ENCODE measurements around the gene AK5.
A peak's percentile ranks its signal among the peaks of the same experiment; 100 is the strongest.

AK5 gene

DNA sequence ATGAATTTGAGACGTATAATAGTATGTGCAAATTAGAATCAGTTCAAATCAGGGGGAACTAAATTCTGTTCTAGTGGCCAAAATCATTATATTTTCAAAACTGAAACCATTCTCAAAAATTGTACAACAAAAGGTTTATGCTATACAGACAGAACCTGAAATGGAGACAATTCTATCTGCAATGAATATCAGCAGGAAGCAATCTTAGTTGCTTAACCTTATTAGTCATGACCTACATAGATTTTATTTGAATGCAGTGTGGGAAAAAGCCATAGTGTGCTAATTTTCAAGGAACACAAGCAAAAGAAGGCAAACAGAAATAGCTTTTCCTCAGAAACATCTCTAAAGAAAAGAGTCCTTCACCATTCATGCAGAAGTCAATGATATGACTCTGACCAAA, 6.5 kb downstream of the AK5 start:
- DNase-seq (ENCODE audit: low spot score) = no peak
- H3K27ac ChIP-seq (ENCODE audit: poor library complexity, severe bottlenecking) = no peak overlapping the region
- H3K9me3 ChIP-seq (ENCODE audit: severe bottlenecking) = no peaks in the 10 kb centered on the region
- ATAC-seq (ENCODE audit: low read depth) = 0 out of 3 replicates have a peak, but pooled peaks have one; percentile 38
- TF ChIP-seq CTCF (IDR thresholded peaks at IDR 0.05; ENCODE audit: poor library complexity, severe bottlenecking) = no peak
- H3K36me3 ChIP-seq (ENCODE audit: low read depth) = no peaks in the 10 kb centered on the region
- no peak overlapping the region for H3K4me3 ChIP-seq (ENCODE audit: severe bottlenecking)
- H3K4me1 ChIP-seq (ENCODE audit: insufficient read depth, poor library complexity, severe bottlenecking) = no peaks in the 10 kb centered on the region
- H3K27me3 ChIP-seq (ENCODE audit: insufficient read depth, poor library complexity, severe bottlenecking) = peaks cover 17% of the 10 kb centered on the region

DNA sequence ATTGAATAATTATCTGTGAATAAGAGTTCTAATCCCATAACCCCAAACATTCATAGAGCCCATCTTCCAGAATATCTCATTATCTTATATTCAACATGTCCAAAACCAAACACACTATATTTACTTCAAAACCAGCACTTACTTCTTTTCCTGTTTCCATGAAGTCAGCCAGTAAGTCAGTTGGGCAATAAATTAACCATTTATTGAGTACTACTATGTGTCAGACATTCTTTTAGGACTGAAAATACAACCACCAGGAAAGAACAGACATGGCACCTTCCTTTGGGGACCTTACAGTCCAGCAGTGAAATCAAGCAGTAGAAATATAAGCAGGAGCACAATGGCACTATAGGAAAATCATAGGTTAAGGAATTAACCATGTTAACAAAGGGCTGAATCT, 8.8 kb downstream of the AK5 start:
- ATAC-seq (ENCODE audit: low read depth) = no peak
- H3K4me3 ChIP-seq (ENCODE audit: severe bottlenecking) = no peak overlapping the region

DNA sequence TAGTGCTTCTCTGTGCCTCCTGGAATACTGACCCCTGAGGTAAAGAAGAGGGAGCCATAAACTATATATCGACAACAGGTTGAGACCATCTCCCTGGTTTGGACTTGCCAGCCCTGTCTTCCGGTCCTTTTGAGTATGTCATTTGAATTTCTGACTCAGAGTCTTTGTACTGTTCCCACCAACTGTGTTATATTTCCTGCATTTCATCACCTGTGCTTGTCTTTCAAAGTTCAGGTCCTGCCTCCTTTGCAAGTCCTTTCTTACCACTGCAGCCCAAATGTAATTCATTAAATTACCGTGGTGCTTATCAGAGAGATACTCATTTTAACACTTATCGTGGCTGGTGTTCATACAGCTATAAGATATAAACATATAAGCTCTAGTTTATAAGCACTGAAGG, 10.7 kb downstream of the AK5 start:
- Histone ChIP-seq H3K36me3 (ENCODE audit: low read depth) (no peaks in the 10 kb centered on the region), H3K4me1 (ENCODE audit: insufficient read depth, poor library complexity, severe bottlenecking) (no peaks in the 10 kb centered on the region), H3K27me3 (ENCODE audit: insufficient read depth, poor library complexity, severe bottlenecking) (peaks cover 14% of the 10 kb centered on the region), H3K9me3 (ENCODE audit: severe bottlenecking) (no peaks in the 10 kb centered on the region), H3K4me3 (ENCODE audit: severe bottlenecking) (no peak overlapping the region), H3K27ac (ENCODE audit: poor library complexity, severe bottlenecking) (no peak overlapping the region)
- no peak for TF ChIP-seq CTCF (IDR thresholded peaks at IDR 0.05; ENCODE audit: poor library complexity, severe bottlenecking)
- no peak for ATAC-seq (ENCODE audit: low read depth)
- no peak for DNase-seq (ENCODE audit: low spot score)

More for the DNA sequence above, 8.8 kb downstream of the AK5 start:
- Histone ChIP-seq H3K4me1 (ENCODE audit: insufficient read depth, poor library complexity, severe bottlenecking) (no peaks in the 10 kb centered on the region), H3K27ac (ENCODE audit: poor library complexity, severe bottlenecking) (no peak overlapping the region), H3K36me3 (ENCODE audit: low read depth) (no peaks in the 10 kb centered on the region), H3K9me3 (ENCODE audit: severe bottlenecking) (no peaks in the 10 kb centered on the region), H3K27me3 (ENCODE audit: insufficient read depth, poor library complexity, severe bottlenecking) (peaks cover 14% of the 10 kb centered on the region)
- TF ChIP-seq CTCF (IDR thresholded peaks at IDR 0.05; ENCODE audit: poor library complexity, severe bottlenecking) = no peak
- no peak for DNase-seq (ENCODE audit: low spot score)

DNA sequence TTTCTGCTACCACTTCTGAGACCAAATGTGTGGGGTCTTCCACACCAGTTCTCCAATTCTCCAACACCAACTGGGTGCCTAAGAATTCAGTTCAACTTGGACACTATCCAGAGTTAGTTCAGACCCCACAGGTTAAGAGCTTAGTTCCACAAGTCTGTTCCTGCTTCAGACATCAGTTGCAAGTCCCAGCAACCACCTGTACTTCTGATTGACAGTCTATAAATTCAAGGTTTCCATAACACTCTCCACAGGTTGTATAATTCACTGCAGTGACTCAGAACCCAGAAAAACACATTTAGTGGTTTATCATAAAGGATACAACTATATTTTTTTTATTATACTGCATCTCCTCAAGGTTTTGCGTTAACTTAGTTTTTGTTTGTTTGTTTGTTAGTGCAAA, 18.7 kb downstream of the AK5 start:
- H3K36me3 ChIP-seq (ENCODE audit: low read depth) = no peaks in the 10 kb centered on the region
- no peaks in the 10 kb centered on the region for H3K4me1 ChIP-seq (ENCODE audit: insufficient read depth, poor library complexity, severe bottlenecking)
- no peaks in the 10 kb centered on the region for H3K9me3 ChIP-seq (ENCODE audit: severe bottlenecking)
- peaks cover under 1% of the 10 kb centered on the region for H3K27me3 ChIP-seq (ENCODE audit: insufficient read depth, poor library complexity, severe bottlenecking)
- H3K4me3 ChIP-seq (ENCODE audit: severe bottlenecking) = no peak overlapping the region
- H3K27ac ChIP-seq (ENCODE audit: poor library complexity, severe bottlenecking) = no peak overlapping the region
- no peak for TF ChIP-seq CTCF (IDR thresholded peaks at IDR 0.05; ENCODE audit: poor library complexity, severe bottlenecking)
- DNase-seq (ENCODE audit: low spot score) (no peak), ATAC-seq (ENCODE audit: low read depth) (no peak)

DNA sequence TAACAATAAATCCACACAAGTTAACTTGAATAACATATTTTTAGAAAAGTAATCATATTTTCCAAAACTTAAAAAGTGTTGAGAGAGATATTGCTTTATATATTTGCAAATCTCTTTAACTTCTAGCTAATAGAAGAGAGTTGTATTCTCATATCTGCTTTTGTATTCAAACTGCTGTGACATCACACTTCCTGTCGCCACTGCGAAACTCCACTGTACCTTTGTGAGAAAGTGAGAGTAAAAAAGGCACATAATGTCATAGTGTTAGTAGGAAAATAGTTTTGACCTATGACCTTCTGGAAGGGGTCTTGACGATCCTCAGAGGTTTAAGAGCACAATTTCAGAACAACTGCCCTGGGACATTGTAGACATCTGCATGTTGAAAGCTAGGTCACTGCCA, 21.6 kb downstream of the AK5 start:
- TF ChIP-seq CTCF (IDR thresholded peaks at IDR 0.05; ENCODE audit: poor library complexity, severe bottlenecking) = no peak
- H3K4me1 ChIP-seq (ENCODE audit: insufficient read depth, poor library complexity, severe bottlenecking) = no peaks in the 10 kb centered on the region
- no peak overlapping the region for H3K27ac ChIP-seq (ENCODE audit: poor library complexity, severe bottlenecking)
- H3K4me3 ChIP-seq (ENCODE audit: severe bottlenecking) = no peak overlapping the region
- no peak for ATAC-seq (ENCODE audit: low read depth)
- H3K9me3 ChIP-seq (ENCODE audit: severe bottlenecking) = no peaks in the 10 kb centered on the region
- H3K36me3 ChIP-seq (ENCODE audit: low read depth) = no peaks in the 10 kb centered on the region
- no peaks in the 10 kb centered on the region for H3K27me3 ChIP-seq (ENCODE audit: insufficient read depth, poor library complexity, severe bottlenecking)
- DNase-seq (ENCODE audit: low spot score) = no peak

All from RWPE2 (cell line).